GM21576 (cell line): ENCODE data around the gene NSMCE4A.
"Not testable (repeated sequence)": the region's sequence is repeated elsewhere in the genome, so short reads cannot be mapped to it uniquely, and the experiment has no call there.

Experiments
- ATAC-seq: cut with Tn5 transposase; IDR thresholded peaks from one replicate; pipeline ENCODE4 v1.9.1; 2021; ENCODE audit warnings: mild to moderate bottlenecking, moderate library complexity; ENCODE audit not compliant: unreplicated experiment

NSMCE4A gene

GRCh38 chr10:121974535-121975294, at the start of gene NSMCE4A:
TSS of gene NSMCE4A (minus strand) at chr10:121975217. CDS start at chr10:121975165, 52 bp downstream.
- ATAC-seq: peak; percentile 81

GRCh38 chr10:122023257-122023656, 48.2 kb upstream of the NSMCE4A start:
- ATAC-seq: not testable (repeated sequence)

GRCh38 chr10:122022276-122022675, 47.3 kb upstream of the NSMCE4A start:
- no peak for ATAC-seq

GRCh38 chr10:122021828-122022227, 46.8 kb upstream of the NSMCE4A start:
- ATAC-seq: no peak

GRCh38 chr10:122021379-122021778, 46.4 kb upstream of the NSMCE4A start:
- ATAC-seq: no peak

- no peak for ATAC-seq
Measured at GRCh38 chr10:122020226-122020625, 45.2 kb upstream of the NSMCE4A start.

GRCh38 chr10:122019414-122019975, 44.5 kb upstream of the NSMCE4A start:
- no peak for ATAC-seq

GRCh38 chr10:122018951-122019413, 44.0 kb upstream of the NSMCE4A start:
- no peak for ATAC-seq

- no peak for ATAC-seq
Measured at GRCh38 chr10:122018491-122018890, 43.5 kb upstream of the NSMCE4A start.

- ATAC-seq: not testable (repeated sequence)
Measured at GRCh38 chr10:122017926-122018325, 42.9 kb upstream of the NSMCE4A start.

GRCh38 chr10:122014652-122015248, 39.7 kb upstream of the NSMCE4A start:
- ATAC-seq: no peak

- no peak for ATAC-seq
Measured at GRCh38 chr10:122013311-122013780, 38.3 kb upstream of the NSMCE4A start.

- no peak for ATAC-seq
Measured at GRCh38 chr10:122012731-122013130, 37.7 kb upstream of the NSMCE4A start.

GRCh38 chr10:122010405-122011050, 35.5 kb upstream of the NSMCE4A start:
- ATAC-seq: no peak

GRCh38 chr10:122007415-122007814, 32.4 kb upstream of the NSMCE4A start:
- no peak for ATAC-seq

- ATAC-seq: no peak
Measured at GRCh38 chr10:122001698-122002097, 26.7 kb upstream of the NSMCE4A start.

- no peak for ATAC-seq
Measured at GRCh38 chr10:121999301-121999700, 24.3 kb upstream of the NSMCE4A start.

- ATAC-seq: no peak
Measured at GRCh38 chr10:121998462-121998861, 23.4 kb upstream of the NSMCE4A start.

GRCh38 chr10:121994429-121994941, 19.5 kb upstream of the NSMCE4A start:
- no peak for ATAC-seq

- not testable (repeated sequence) for ATAC-seq
Measured at GRCh38 chr10:121991727-121992126, 16.7 kb upstream of the NSMCE4A start.

GRCh38 chr10:121990015-121990677, 15.1 kb upstream of the NSMCE4A start:
- no peak for ATAC-seq
